RWPE1 (cell line): ENCODE data around the gene RCCD1.

Source experiments
- CTCF ChIA-PET: fragments of 350-600 bp; sonication (Branson Sonifier 250); formaldehyde crosslinking; extraction: SDS; loops from one replicate; lab custom pipeline; 2021; lab: Yijun Ruan, JAX
- POLR2A ChIA-PET: fragments of 400-600 bp; formaldehyde crosslinking; extraction: SDS; loops from one replicate; lab custom pipeline; 2020; ENCODE audit warnings: antibody characterized with exemption; ENCODE audit not compliant: low non-redundant PET; lab: Yijun Ruan, JAX
- DNase-seq: peaks from one replicate; pipeline ENCODE4 v3.0.0; 2012; ENCODE audit warnings: low spot score
- H3K27ac ChIP-seq: fragments of 450-650 bp; 2 replicates; pipeline ENCODE4 v1.5.1; 2017
- CTCF ChIP-seq: fragments of 450-650 bp; conservative IDR thresholded peaks from 2 replicates; pipeline ENCODE4 v1.5.1; 2017; ENCODE audit warnings: low read depth, mild to moderate bottlenecking

Gene RCCD1

GRCh38 chr15:90950676-90951075, 4.0 kb upstream of the RCCD1 start:
- TF ChIP-seq CTCF: no peak
- CTCF ChIA-PET: interaction anchor here (0.6 kb wide), 1 partner anchor 1935 kb away, joined by 3 read pairs; no protein-coding TSS in a partner anchor
- POLR2A ChIA-PET: no interaction called here
- DNase-seq: no peak
- H3K27ac ChIP-seq: peak overlapping the region; percentile 66

GRCh38 chr15:90952901-90953677, 1.6 kb upstream of the RCCD1 start:
- POLR2A ChIA-PET: interaction anchor here (0.6 to 1.5 kb wide), 2 partner anchors 41 to 55 kb away, joined by 4 to 6 read pairs; partner anchors contain the start of gene PRC1
- peak overlapping the region; percentile 98 for H3K27ac ChIP-seq
- CTCF ChIA-PET: interaction anchor here (1.6 kb wide), 1 partner anchor 21 kb away, joined by 4 read pairs; the partner anchor contains the start of gene HDDC3
- no peak for DNase-seq
- no peak for TF ChIP-seq CTCF

- H3K27ac ChIP-seq: peak overlapping the region; percentile 98
- TF ChIP-seq CTCF: no peak
- CTCF ChIA-PET: interaction anchor here (1.6 to 4.4 kb wide), 2 partner anchors 22 to 96 kb away, joined by 4 to 23 read pairs; partner anchors contain the start of gene HDDC3
- no peak for DNase-seq
- POLR2A ChIA-PET: interaction anchor here (0.8 to 1.5 kb wide), 2 partner anchors 21 to 54 kb away, joined by 3 to 6 read pairs; partner anchors contain the start of gene HDDC3
Observed at GRCh38 chr15:90953947-90954711, 555 bp upstream of the RCCD1 start.

- CTCF ChIA-PET: interaction anchor here (0.6 to 4.4 kb wide), 15 partner anchors 12 to 1949 kb away, joined by 3 to 23 read pairs (median 7); partner anchors contain the start of gene HDDC3
- POLR2A ChIA-PET: no interaction called here
- peak; percentile 35 for DNase-seq
- H3K27ac ChIP-seq: peak overlapping the region; percentile 98
- no peak for TF ChIP-seq CTCF
Observed at GRCh38 chr15:90955624-90956273, 1.1 kb downstream of the RCCD1 start.

GRCh38 chr15:90956274-90957030, 1.8 kb downstream of the RCCD1 start:
- TF ChIP-seq CTCF: peak; percentile 99
- H3K27ac ChIP-seq: peak overlapping the region; percentile 98
- peak; percentile 88 for DNase-seq
- ChIA-PET CTCF (interaction anchor here (0.5 to 4.4 kb wide), 31 partner anchors 10 to 1948 kb away, joined by 3 to 23 read pairs (median 4); partner anchors contain the start of genes BLM, HDDC3 and UNC45A), POLR2A (interaction anchor here (0.6 kb wide), 1 partner anchor 38 kb away, joined by 3 read pairs; the partner anchor contains the start of gene PRC1)
